Activated T-cell treated with anti-CD3 and anti-CD28 coated beads for 4 hours (primary cell): ENCODE data around the gene P2RX4.
"Not testable (repeated sequence)": the region's sequence is repeated elsewhere in the genome, so short reads cannot be mapped to it uniquely, and the experiment has no call there.

Experiments used
- DNase-seq: peaks from one replicate; pipeline ENCODE4 v3.0.0-alpha.2; 2020

Gene P2RX4

DNA sequence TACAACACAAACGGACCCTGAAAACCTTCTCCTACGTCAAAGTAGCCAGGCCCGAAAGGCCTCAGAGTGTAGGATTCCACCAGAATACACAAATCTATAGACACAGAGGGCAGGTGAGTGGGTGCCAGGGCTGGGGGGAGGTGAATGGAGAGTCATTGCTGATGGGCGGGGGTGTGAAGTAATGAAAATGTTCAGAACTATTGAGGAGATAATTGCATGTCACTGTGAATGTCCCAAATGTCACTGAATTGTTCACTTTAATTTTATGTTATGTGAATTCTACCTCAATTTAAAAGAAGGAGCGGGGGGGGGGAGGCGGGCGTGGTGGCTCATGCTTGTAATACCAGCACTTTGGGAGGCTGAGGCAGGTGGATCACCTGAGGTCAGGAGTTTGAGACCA is 36.0 kb downstream of the P2RX4 start:
- no peak for DNase-seq

DNA sequence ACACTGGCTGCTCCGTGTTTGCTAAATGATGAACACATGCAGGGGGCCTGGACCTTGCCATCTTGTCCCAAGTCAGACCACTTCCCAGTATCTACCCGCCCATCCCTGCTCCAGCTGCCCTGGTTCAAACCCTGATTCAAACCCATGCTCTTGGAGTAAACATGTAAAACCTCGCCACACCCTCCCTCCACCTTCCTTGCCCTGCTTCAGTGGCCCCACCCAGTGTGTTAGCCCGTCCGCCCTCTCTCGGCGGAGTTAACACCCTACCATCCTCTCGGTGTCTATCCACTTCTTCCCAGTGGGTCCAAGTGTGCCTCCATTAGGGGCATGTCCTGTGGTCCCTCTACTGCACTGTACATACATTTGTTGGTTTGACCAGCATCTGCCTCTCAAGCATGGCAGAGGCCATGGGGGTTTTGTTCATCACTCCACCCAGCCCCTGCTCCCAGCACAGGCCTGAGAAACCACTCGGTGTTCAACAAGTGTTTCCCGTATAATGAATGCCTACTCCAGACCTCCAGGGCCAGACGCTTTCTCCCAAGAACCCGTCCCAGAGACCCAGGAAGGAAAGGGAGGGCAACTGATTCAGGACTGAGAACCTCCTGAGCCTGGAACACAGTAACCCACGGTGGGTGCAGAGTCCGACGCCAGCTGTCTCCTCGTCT is 37.1 kb downstream of the P2RX4 start:
- DNase-seq = no peak

DNA sequence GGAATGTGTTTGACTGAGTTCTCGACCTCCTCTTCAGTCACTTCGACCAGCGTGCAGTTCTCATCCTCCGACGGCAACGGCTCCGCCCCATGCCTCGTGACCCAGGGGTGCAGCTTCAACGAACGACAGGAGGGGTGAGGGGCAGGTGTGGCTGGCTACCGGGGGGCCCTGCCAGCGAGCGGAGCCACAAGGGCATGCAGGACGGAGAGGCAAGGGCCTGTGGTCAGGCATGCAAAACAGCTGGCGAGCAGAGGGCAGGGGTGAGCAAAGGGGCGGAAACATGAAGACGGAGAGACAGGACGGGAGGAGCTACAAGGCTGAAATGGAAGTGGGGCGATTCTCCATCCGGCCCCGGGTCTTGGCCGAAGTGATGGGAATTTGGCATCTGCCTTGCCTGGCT is 38.7 kb downstream of the P2RX4 start:
- DNase-seq = no peak

DNA sequence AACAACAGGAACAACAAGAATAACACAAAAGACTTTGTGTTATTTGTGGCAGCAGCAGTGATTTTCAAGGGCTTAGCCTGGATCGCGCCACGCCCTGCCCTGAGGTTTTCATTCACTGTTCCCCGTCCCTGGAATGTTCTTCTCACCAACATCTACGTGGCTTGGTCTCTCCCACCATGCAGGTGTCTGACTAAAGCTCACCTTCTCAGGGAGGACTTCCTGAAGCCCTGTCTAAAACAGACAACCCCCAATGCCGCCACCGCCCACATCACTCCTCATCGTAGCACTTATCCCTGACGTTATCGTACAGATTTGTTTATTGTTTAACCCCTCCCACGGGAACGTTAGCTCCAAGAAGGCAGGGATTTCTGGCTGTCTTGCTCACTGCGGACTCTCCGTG is 40.4 kb downstream of the P2RX4 start:
- no peak for DNase-seq

DNA sequence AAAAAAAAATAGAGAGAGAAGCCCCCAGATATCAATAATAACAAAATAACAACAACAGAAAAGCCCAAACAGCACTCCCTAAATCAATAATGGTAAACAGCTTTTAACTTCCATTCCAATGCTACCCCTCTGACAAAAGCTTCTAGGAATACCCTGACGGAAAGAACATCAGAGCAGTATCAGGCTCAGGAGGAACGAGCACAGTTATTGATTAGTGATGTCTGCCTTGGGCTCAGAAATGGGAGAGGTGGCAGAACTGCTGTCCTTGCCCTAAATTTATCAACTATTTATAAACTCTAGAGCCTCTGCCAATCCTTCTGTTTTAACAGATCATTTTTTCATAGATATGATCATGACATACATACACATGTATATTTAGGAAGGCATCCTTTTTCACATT is 41.9 kb downstream of the P2RX4 start:
- no peak for DNase-seq

DNA sequence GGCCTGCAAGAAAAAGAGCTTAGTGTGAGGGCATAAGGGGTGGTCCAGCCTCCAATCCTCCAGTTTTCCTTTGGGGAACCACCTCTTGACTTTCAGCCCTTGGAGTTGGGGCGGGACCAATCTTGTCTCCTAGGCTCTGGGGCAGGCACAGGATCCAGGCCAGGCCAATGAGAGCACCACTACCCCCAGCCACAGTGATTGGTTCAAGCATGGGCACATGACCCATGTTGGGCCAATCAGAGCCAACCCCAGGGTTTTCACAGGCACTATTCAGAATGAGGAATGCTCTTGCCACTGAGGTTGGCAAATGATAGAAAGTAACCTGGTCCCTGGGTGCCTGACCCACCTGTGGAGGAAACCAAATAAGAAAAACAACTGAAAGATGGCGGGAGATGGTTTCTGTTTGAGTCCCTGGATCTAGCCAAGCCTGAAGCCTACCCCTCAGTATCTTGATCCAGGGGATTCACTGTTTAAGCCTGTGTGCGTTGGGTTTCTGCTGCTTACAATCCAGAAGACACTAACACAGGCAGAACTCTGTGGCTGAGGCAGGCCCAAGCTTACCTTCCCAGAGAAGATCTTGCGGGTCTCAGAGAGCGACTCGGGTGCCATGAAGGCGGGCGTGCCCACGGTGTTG is 42.9 kb downstream of the P2RX4 start:
- DNase-seq = no peak

DNA sequence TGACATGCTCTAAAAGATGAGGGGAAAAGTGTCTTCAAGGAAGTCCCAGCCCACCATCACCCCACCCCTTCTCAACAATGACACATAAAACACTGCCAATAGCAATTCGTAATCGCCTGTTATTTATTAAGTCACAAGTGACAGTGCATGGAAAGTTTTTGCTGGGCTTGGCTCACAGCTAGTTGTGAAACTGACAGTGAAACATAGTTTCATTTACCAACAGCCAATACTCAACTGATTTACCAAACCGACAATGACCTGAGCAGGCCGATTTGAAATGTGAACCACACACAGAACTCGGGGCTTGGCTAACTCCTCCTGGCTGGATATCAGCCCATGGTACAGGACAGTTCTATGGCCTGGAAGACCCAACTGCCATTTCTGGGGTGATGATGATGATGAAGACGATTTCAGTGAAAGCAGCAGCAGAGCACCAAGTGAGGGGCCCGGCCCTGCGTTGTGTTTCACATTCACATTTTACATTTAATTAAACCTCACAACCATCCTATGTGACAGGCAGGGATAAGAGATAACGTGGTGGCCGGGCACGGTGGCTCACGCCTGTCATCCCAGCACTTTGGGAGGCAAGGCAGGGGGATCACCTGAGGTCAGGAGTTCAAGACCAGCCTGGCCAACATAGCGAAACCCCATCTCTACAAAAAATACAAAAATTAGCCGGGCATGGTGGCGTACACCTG is 43.9 kb downstream of the P2RX4 start:
- no peak for DNase-seq

DNA sequence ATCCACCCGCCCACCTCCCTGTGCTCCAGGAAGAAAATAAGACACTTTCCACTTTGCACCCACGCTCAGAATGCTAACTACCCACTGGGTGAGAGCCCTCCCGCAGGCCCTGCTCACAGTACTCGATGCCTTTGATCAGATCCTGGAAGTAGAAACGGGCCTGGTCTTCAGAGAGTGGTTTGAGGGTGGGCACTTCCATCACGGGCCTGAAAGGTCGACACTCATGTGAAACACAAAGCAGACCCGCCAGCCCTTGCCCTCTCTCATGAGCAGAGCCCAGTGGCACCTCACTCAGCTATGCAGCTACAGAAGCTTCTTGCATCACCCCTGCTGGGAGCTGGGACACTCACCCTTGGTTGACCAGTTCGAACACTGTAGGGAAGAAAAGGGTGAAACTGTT is 45.5 kb downstream of the P2RX4 start:
- DNase-seq = no peak

DNA sequence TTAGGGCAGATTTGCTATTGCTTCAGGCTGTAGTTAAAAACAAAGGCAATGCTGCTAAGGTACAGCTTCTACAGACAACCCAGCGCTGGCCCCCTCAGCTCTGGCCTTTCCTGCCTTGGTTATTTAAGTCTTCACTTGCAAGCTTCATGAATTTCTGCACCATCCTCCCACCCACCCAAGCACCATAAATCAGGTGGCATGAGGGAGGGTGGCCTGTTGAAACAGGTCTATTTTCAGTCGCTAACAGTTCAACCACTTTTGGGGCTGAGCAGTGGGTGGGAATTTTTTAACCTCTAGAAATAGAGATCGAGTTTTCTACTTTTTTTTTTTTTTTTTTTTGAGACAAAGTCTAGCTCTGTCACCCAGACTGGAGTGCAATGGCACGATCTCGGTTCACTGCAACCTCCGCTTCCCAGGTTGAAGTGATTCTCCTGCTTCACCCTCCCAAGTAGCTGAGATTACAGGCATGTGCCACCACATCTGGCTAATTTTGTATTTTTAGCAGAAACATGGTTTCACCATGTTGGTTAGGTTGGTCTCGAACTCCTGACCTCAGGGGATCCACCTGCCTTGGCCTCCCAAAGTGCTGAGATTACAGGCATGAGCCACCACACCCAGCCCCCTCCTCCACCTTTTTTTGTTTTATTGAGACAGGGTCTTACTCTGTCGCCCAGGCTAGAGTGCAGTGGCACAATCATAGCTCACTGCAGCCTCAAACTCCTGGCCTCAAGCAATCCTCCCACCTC is 47.9 kb downstream of the P2RX4 start:
- DNase-seq = not testable (repeated sequence)

DNA sequence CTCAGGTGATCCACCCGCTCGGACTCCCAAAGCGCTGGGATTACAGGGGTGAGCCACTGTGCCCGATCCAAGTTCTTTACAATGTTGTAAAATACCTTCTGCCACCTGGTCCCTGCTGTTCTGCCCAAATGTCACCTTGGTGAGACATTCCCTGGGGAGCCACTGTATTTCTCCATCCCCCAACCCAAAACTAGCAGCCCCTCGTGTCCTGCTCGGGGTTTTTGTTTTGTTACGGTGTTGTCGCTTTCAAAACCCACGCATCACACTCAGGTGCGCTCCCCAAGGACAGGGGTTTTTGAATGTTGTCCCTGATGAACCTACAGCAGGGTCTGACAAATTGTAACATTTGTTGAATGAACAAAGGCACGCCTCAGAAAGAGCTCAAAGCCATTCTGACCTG is 49.1 kb downstream of the P2RX4 start:
- no peak for DNase-seq

DNA sequence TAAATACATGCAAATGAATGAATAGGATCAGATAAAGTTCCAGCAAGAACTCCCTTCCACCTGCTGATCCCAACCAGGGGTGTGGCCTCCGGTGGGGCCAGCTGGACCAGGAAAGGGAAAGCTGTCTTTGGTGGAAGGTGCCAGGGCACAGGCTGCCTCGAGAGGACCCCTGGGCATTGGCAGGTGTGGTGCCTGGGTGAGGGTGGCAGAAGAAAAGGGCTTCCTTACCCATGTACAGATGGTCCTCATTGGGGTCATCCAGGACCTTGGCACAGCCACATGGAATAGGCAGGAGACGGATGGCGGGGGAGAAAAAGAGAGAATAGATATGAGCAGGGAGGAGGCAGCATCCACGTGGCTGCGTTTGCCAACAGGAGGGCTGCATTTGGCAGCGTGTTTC is 50.2 kb downstream of the P2RX4 start:
- no peak for DNase-seq

DNA sequence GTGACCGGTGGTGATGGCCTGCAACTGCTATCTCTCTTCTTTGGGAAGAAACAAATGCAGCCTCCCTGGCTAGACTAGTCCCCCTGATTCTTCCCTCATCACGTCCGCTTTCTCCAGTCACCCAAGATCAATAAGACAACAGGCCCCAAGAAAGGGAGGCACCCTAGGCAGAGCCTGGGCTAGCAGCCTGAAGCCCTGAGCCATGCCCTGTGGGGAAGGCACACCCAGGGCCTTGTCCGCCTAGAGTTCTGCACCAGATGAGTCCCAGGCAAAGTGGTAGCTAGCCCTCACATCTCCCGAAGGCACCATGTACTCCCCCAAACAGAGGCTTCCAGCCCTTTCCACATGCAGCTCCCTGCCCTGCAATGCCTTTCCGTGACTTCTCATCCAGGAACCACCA is 51.5 kb downstream of the P2RX4 start:
- no peak for DNase-seq

DNA sequence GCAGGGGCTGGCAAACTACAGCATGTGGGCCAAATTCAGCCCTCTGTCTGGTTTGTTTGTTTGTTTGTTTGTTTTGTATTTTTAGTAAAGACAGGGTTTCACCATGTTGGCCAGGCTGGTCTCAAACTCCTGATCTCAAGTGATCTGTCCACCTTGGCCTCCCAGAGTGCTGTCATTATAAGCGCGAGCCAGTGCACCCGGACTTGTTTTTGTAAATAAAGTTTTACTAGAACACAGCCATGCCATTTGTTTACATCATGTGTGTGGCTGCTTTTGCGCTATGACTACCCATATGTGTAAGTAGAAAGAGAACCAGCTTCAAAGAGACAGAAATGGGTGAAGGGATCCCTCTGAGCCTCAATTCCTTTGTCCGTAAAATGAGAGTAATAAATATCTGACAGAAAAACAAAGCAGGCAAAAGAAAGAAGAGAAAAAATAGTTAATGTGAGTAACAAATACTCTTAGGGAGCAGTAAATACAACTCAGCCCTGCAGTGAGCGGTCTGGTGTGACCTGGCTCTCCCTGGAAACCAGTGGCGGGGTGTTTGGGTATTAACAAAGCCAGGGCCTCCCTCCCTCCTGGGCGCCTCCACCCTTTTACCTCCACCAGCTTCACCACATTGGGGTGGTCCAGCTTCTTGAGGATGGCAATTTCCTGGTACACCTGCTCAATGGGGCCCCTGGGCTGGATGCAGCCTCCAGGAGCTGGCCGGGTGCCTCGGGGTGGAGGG is 53.4 kb downstream of the P2RX4 start:
- DNase-seq = no peak

DNA sequence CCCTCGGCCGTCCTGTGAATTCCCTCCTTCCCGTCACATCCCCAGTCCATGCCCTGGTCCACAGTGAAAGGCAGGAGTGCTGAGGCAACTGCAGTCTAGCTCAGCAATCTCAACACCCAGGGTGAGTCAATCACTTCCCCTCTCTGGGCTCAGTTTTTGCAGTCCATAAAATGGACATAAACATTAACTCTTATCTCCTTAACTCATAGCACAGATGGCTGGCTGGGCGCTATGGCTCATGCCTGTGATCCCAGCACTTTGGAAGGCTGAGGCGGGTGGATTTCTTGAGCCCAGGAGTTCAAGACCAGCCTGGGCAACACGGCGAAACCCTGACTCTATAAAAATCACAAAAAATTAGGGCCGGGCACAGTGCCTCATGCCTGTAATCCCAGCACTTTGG is 54.2 kb downstream of the P2RX4 start:
- DNase-seq = no peak

DNA sequence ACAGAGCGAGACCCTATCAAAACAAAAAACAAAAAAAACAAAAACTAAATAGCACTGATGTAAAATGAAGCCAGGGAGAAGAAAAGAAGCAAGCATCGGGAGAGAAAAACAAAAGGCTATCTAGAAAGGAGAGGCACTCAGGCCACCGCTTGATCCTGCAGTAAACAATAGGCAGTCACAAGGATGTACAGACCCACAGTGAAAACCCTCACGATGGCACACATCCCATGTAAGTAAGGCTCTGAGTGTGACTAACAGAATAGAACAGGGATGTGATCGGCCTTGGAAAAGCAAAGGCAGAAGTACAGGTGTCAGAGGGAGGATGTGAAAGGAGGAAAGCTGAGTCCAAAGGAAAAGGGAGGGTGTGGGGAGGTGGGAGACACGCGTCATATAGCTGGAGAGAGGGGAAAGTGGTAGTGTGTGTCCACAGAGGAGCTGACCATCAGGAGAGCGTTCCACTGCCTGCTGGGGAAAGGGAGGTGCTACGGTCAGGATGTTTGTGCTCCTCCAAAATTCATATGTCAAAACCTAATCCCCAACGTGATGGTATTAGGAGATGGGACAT is 55.1 kb downstream of the P2RX4 start:
- DNase-seq = no peak

DNA sequence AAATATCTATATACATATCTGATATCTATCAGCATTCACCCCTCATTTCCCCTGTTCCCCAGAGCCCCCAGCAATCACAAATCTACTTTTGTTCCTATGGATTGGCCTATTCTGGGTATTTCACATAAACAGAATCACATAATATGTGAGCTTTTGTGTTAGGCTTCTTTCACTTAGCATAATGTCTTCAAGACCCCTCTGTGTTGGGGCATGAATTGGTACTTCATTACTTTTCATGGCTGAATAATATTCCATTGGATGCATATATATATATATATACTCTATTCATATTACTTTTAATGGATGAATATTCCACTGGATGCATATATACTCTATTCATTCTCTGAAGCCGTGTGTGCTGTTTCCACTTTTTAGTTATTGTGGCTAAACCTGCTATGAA is 57.9 kb downstream of the P2RX4 start:
- DNase-seq = no peak

DNA sequence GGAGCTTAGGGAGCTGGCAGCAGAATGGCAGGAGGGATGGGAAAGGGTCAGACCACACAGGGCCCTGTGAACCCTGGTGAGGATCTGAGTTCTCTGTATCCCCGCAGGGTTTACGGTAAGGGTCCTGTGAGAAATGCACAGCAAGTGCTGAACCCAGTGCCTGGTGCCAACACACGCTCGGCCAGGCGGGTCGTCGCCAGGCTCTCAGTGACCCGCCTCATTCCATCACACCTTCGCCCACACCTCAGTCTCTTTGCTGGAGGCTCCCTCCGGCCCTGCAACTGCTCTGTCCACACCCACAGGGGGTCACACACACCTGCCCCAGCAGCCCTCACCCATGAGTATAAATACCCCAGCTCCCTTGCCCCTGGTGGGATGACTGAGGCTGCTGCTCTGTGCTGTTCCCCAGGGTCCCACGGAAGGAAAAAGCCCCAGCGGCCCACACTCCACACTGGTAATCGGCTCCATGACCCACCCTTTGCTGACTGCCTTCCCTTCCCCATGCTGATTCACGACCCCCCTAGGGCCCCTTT is 63.5 kb downstream of the P2RX4 start:
- DNase-seq = no peak

DNA sequence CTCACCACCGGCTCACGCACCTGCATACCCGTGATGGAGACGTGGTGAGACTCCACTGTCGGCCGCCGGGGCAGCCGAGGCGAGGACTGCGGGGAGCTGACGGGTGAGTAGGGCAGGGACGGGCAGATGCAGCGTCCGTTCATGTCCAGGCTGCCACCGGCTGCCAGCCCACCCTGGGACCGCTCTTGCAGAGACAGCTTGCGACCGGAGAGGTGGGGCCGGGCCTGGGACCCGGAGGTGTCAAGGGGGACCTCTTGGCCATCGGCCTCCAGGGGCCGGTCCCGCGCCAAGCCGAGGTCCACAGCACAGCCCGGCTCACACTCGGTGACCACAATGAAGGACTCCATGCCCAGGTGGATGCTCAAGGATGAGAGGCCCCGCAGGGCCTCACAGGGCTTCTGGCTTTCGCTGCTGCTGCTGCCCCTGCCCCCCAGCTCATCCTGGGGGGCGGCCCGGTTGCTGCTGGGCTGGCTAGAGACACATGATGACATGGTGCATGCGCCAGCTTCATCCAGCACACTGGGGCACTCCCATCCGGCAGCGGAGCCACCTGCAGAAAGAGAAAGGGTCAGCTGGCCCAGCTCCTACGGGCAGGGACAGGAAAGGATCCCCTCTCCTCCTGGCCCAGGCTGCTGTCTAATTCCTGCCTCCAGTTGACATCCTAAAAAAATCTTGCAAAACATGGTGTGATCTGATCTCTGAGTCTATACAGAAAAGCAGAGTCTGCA is 64.3 kb downstream of the P2RX4 start:
- no peak for DNase-seq

DNA sequence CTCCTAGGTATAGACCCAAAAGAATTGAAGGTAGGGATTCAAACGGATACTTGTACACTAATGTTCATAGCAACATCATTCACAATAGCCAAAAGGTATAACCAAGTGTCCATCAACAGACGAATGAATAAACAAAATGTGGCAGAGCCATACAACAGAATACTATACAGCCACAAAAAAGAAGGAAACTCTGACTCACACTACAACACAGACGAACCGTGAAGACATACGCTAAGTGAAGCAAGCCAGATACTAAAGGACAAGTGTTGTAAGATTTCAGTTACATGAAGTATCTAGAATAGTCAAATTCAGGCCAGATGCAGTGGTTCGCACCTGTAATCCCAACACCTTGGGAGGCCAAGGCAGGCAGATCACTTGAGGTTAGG is 67.4 kb downstream of the P2RX4 start:
- DNase-seq = no peak

DNA sequence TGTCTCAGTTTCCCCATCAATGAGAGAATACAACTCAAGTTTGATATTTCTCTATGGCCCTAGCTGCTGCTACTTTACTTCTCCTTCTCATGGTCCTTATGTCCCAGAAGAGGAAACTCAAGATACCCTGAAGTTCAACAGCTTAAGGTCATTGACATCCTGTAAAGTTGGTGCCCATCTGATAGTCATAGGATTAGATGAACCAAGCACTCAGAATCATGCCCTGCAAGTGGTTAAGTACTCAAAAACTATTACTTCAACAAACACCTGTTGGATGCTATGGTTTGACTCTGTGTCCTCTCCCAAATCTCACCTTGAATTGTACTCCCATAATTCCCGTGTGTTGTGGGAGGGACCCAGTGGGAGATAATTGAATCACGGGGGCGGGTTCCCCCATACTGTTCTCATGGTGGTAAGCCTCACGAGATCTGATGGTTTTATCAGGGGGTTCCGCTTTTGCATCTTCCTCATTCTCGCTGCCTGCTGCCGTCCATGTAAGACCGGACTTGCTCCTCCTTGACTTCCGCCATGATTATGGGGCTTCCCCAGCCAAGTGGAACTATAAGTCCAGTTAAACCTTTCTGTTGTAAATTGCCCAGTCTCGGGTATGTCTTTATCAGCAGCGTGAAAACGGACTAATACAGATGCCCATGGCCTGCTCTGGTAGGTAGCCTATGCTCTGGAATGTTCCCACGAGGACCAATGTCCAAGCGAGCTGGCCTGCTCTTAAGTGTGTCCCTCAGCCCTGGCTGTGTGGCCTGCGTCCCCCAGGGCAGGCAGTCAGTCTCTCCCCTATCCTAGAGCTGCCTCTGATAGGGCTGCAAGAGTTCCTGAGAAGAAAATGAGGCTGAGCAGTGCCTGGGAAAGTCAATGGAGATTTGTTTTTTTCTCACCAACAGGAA is 68.5 kb downstream of the P2RX4 start:
- no peak for DNase-seq

DNA sequence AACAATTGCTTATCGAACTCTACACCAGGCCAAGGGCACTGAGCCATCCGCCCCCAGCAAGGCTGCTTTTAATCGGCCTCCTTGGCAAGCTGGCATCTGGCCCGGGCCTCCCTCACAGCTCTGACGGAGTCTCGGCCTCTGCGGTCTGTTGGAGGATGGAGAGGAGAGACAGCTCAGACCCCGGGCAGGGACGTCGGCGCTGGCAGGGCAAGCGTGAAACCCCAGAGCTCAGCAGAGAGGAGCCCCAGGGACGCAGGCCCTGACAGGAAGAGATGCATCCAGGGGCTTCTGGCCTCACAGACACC is 69.1 kb downstream of the P2RX4 start:
- no peak for DNase-seq
